Measurements from ENCODE around the gene UCN.
"Not testable (repeated sequence)": the region's sequence is repeated elsewhere in the genome, so short reads cannot be mapped to it uniquely, and the experiment has no call there.

UCN gene

GRCh38 chr2:27313882-27314645 lies 5.8 kb upstream of the UCN start:
- no peak for DNase-seq

- DNase-seq, result no peak
Observed at GRCh38 chr2:27312152-27312551, 3.9 kb upstream of the UCN start.

- no peak for DNase-seq
Observed at GRCh38 chr2:27309651-27310050, 1.4 kb upstream of the UCN start.

GRCh38 chr2:27307545-27308358 lies 493 bp downstream of the UCN start:
- no peak for DNase-seq

- DNase-seq, result no peak
Observed at GRCh38 chr2:27307287-27307544, 1.0 kb downstream of the UCN start.

- no peak for DNase-seq
Observed at GRCh38 chr2:27306573-27307286, 1.5 kb downstream of the UCN start.

- DNase-seq, result no peak
Observed at GRCh38 chr2:27306136-27306535, 2.1 kb downstream of the UCN start.

GRCh38 chr2:27305516-27305915 lies 2.7 kb downstream of the UCN start:
- DNase-seq, result no peak

GRCh38 chr2:27304488-27305240 lies 3.6 kb downstream of the UCN start:
- no peak for DNase-seq

- peak; percentile 18 for DNase-seq
Observed at GRCh38 chr2:27303093-27304025, 4.9 kb downstream of the UCN start.

GRCh38 chr2:27300606-27301005 lies 7.6 kb downstream of the UCN start:
- DNase-seq, result not testable (repeated sequence)

- DNase-seq, result no peak
Observed at GRCh38 chr2:27298391-27299080, 9.7 kb downstream of the UCN start.

- DNase-seq, result no peak
Observed at GRCh38 chr2:27297195-27297594, 11.1 kb downstream of the UCN start.

GRCh38 chr2:27296481-27296880 lies 11.8 kb downstream of the UCN start:
- no peak for DNase-seq

GRCh38 chr2:27294928-27295327 lies 13.3 kb downstream of the UCN start:
- no peak for DNase-seq

GRCh38 chr2:27291865-27292264 lies 16.4 kb downstream of the UCN start:
- no peak for DNase-seq

GRCh38 chr2:27290549-27290948 lies 17.7 kb downstream of the UCN start:
- no peak for DNase-seq

- no peak for DNase-seq
Observed at GRCh38 chr2:27288610-27289009, 19.6 kb downstream of the UCN start.

- no peak for DNase-seq
Observed at GRCh38 chr2:27285481-27285880, 22.8 kb downstream of the UCN start.

- no peak for DNase-seq
Observed at GRCh38 chr2:27284996-27285395, 23.2 kb downstream of the UCN start.

- DNase-seq, result no peak
Observed at GRCh38 chr2:27282892-27283291, 25.4 kb downstream of the UCN start.
